ENCODE results near the gene S100P.

The S100P gene

DNA sequence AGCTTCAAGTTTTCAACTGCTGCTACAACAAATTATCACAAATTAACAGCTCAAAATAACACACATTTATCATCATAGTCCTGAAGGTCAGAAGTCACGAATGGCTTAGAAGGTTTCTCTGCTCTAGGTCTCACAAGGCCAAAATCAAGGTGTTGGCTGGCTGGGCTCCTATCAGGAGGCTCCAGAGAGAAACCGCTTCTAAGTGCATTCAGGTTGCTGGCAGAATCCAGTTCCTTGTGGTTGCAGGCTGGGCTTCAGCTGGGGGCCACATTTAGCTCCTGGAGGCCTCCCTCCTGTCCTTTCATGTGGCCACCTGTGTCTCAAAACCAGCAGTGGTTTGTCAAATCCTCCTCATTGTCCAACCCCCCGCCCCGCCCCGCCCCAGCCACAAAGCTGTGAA is 37.8 kb upstream of the S100P start:
- no peak overlapping the region for H3K9ac ChIP-seq (ENCODE audit: low read length)
- no peak for TF ChIP-seq EZH2 (IDR thresholded peaks at IDR 0.05; ENCODE audit: borderline replicate concordance, low read length)
- TF ChIP-seq, protein P1, sequence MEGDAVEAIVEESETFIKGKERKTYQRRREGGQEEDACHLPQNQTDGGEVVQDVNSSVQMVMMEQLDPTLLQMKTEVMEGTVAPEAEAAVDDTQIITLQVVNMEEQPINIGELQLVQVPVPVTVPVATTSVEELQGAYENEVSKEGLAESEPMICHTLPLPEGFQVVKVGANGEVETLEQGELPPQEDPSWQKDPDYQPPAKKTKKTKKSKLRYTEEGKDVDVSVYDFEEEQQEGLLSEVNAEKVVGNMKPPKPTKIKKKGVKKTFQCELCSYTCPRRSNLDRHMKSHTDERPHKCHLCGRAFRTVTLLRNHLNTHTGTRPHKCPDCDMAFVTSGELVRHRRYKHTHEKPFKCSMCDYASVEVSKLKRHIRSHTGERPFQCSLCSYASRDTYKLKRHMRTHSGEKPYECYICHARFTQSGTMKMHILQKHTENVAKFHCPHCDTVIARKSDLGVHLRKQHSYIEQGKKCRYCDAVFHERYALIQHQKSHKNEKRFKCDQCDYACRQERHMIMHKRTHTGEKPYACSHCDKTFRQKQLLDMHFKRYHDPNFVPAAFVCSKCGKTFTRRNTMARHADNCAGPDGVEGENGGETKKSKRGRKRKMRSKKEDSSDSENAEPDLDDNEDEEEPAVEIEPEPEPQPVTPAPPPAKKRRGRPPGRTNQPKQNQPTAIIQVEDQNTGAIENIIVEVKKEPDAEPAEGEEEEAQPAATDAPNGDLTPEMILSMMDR (IDR thresholded peaks at IDR 0.05; ENCODE audit: low read length) = no peak
- no peaks in the 10 kb centered on the region for H3K36me3 ChIP-seq (ENCODE audit: insufficient read depth, low read length)
- H3K79me2 ChIP-seq (ENCODE audit: insufficient read depth, low read length) = no peaks in the 10 kb centered on the region
- no peak overlapping the region for H3K4me3 ChIP-seq (ENCODE audit: low read depth, low read length, poor library complexity, severe bottlenecking)
- no peaks in the 10 kb centered on the region for H3F3A ChIP-seq (ENCODE audit: insufficient read depth, low read length)
- no peaks in the 10 kb centered on the region for H3K9me3 ChIP-seq (ENCODE audit: low read length)
- H3K4me1 ChIP-seq (ENCODE audit: insufficient read depth, low read length, severe bottlenecking) = no peaks in the 10 kb centered on the region
- no peaks in the 10 kb centered on the region for H4K20me1 ChIP-seq (ENCODE audit: insufficient read depth, low read length)
- H3K4me2 ChIP-seq (ENCODE audit: low read length) = no peak overlapping the region
- H3K27me3 ChIP-seq (ENCODE audit: insufficient read depth, low read length) = no peaks in the 10 kb centered on the region
- H3K27ac ChIP-seq (ENCODE audit: low read depth, low read length, poor library complexity, severe bottlenecking) = no peak overlapping the region
- H3K9me2 ChIP-seq (ENCODE audit: low read depth, low read length) = no peaks in the 10 kb centered on the region
- no peak overlapping the region for H2AFZ ChIP-seq (ENCODE audit: low read length)

DNA sequence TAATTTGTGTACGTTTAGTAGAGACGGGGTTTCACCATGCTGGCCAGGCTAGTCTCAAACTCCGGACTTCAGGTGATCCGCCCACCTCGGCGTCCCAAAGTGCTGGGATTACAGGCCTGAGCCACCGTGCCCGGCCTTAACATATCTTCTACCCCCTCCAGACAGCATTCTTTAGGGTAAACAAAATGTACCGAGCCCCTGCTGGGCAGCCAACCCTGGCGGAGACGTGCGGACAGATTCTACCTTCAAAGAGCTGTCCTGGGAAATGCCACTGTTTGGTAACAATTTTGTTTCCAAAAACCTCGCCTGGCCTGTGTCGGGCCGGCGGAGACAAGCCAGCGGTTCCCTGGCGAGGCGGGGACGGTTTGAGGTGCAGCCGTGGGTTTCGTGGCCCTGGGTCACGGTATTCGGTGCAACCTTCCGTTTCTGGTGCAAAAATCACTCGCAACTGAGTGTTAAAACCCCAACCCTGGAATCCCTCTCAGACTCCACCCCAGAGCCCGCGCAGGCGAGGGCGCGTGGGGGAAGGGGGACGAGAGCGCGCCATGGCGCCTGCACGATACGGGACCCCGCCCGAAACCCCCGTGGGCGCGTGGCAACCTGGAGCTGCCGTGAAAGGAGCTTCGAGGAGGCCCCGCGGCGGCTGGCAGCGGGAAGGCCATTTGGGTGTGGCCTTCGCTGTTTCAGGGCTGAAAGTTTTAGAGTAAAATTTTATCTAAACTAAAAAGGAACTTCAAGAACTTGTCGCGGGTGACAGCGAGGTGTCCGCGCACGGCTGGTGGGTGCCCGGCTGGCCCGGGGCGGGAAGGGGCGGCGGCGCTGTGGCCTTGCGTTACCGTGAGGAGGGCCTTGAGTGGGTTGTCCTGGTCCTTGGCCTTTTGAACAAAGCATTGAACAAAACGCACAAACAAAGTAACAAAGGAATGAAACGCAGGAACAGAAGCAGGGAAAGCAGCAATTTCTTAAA is 36.2 kb upstream of the S100P start:
- H3K79me2 ChIP-seq (ENCODE audit: insufficient read depth, low read length) = no peaks in the 10 kb centered on the region
- H3K9ac ChIP-seq (ENCODE audit: low read length) = no peak overlapping the region
- H4K20me1 ChIP-seq (ENCODE audit: insufficient read depth, low read length) = no peaks in the 10 kb centered on the region
- H3K9me3 ChIP-seq (ENCODE audit: low read length) = no peaks in the 10 kb centered on the region
- no peaks in the 10 kb centered on the region for H3K27me3 ChIP-seq (ENCODE audit: insufficient read depth, low read length)
- no peaks in the 10 kb centered on the region for H3K4me1 ChIP-seq (ENCODE audit: insufficient read depth, low read length, severe bottlenecking)
- H3K4me3 ChIP-seq (ENCODE audit: low read depth, low read length, poor library complexity, severe bottlenecking) = no peak overlapping the region
- no peak overlapping the region for H3K27ac ChIP-seq (ENCODE audit: low read depth, low read length, poor library complexity, severe bottlenecking)
- no peaks in the 10 kb centered on the region for H3K9me2 ChIP-seq (ENCODE audit: low read depth, low read length)
- H3K4me2 ChIP-seq (ENCODE audit: low read length) = no peak overlapping the region
- H2AFZ ChIP-seq (ENCODE audit: low read length) = no peak overlapping the region
- no peaks in the 10 kb centered on the region for H3K36me3 ChIP-seq (ENCODE audit: insufficient read depth, low read length)
- TF ChIP-seq, protein P1 (IDR thresholded peaks at IDR 0.05; ENCODE audit: low read length) = no peak
- no peak for TF ChIP-seq EZH2 (IDR thresholded peaks at IDR 0.05; ENCODE audit: borderline replicate concordance, low read length)
- no peaks in the 10 kb centered on the region for H3F3A ChIP-seq (ENCODE audit: insufficient read depth, low read length)

DNA sequence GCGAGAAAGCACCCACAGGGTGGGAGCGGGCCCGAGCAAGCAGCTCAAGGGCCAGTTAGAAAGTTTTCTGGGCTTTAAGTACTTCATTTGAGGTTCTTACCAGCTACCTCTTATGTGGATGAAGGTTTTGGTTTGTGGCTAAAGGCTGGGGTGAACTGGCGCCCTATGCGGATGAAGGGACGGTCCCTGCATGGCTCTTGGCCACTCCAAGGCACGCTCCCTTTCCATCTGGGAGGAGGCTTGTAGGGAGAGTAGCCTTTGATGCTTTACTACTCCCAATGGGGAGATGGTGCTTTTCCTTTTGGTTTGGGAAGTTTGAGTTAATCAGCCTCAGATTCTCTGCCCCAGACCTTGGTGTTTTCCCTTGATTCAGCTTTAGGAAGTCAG is 35.5 kb upstream of the S100P start:
- no peak overlapping the region for H3K4me2 ChIP-seq (ENCODE audit: low read length)

More for the DNA sequence above, 35.5 kb upstream of the S100P start:
- TF ChIP-seq EZH2 (IDR thresholded peaks at IDR 0.05; ENCODE audit: borderline replicate concordance, low read length) = no peak
- TF ChIP-seq, protein P1 (IDR thresholded peaks at IDR 0.05; ENCODE audit: low read length) = no peak
- Histone ChIP-seq H3K4me1 (ENCODE audit: insufficient read depth, low read length, severe bottlenecking) (no peaks in the 10 kb centered on the region), H3K27me3 (ENCODE audit: insufficient read depth, low read length) (no peaks in the 10 kb centered on the region), H3F3A (ENCODE audit: insufficient read depth, low read length) (no peaks in the 10 kb centered on the region), H4K20me1 (ENCODE audit: insufficient read depth, low read length) (no peaks in the 10 kb centered on the region), H3K9me2 (ENCODE audit: low read depth, low read length) (no peaks in the 10 kb centered on the region), H3K9ac (ENCODE audit: low read length) (no peak overlapping the region), H3K27ac (ENCODE audit: low read depth, low read length, poor library complexity, severe bottlenecking) (no peak overlapping the region), H3K9me3 (ENCODE audit: low read length) (no peaks in the 10 kb centered on the region), H3K79me2 (ENCODE audit: insufficient read depth, low read length) (no peaks in the 10 kb centered on the region), H3K36me3 (ENCODE audit: insufficient read depth, low read length) (no peaks in the 10 kb centered on the region), H2AFZ (ENCODE audit: low read length) (no peak overlapping the region), H3K4me3 (ENCODE audit: low read depth, low read length, poor library complexity, severe bottlenecking) (no peak overlapping the region)

Data from OCI-LY1 (cell line).